Measurements from ENCODE around the gene FAM216A.
"Not testable (repeated sequence)": the region's sequence is repeated elsewhere in the genome, so short reads cannot be mapped to it uniquely, and the experiment has no call there.

Gene FAM216A

GRCh38 chr12:110501752-110502738 lies 33.4 kb downstream of the FAM216A start, which contains the start of the genes RAD9B and VPS29:
Gene RAD9B (plus strand): TSS chr12:110502331. CDS start chr12:110502338, 7 bp downstream.
Gene VPS29 (minus strand): TSS chr12:110502111. CDS start chr12:110502051, 60 bp downstream.
- peak; percentile 96 for DNase-seq

- no peak for DNase-seq
Measured at GRCh38 chr12:110503432-110503831, 34.8 kb downstream of the FAM216A start.

GRCh38 chr12:110505332-110505731 lies 36.7 kb downstream of the FAM216A start:
- DNase-seq = no peak

- no peak for DNase-seq
Measured at GRCh38 chr12:110508071-110508586, 39.5 kb downstream of the FAM216A start.

GRCh38 chr12:110513842-110514241 lies 45.2 kb downstream of the FAM216A start:
- no peak for DNase-seq

GRCh38 chr12:110514363-110514762 lies 45.7 kb downstream of the FAM216A start:
- DNase-seq = no peak

GRCh38 chr12:110516995-110517394 lies 48.4 kb downstream of the FAM216A start:
- no peak for DNase-seq

GRCh38 chr12:110518014-110518413 lies 49.4 kb downstream of the FAM216A start:
- DNase-seq = not testable (repeated sequence)

- DNase-seq = not testable (repeated sequence)
Measured at GRCh38 chr12:110520876-110521712, 52.4 kb downstream of the FAM216A start.

- no peak for DNase-seq
Measured at GRCh38 chr12:110528277-110528839, 59.7 kb downstream of the FAM216A start.

GRCh38 chr12:110530511-110530910 lies 61.9 kb downstream of the FAM216A start:
- no peak for DNase-seq

GRCh38 chr12:110531741-110532333 lies 63.2 kb downstream of the FAM216A start:
- no peak for DNase-seq

- no peak for DNase-seq
Measured at GRCh38 chr12:110532644-110533043, 64.0 kb downstream of the FAM216A start.

GRCh38 chr12:110533607-110534006 lies 65.0 kb downstream of the FAM216A start:
- DNase-seq = no peak

- no peak for DNase-seq
Measured at GRCh38 chr12:110534811-110535210, 66.2 kb downstream of the FAM216A start.

- no peak for DNase-seq
Measured at GRCh38 chr12:110536834-110537604, 68.4 kb downstream of the FAM216A start.

GRCh38 chr12:110537605-110538409 lies 69.2 kb downstream of the FAM216A start:
- no peak for DNase-seq

GRCh38 chr12:110538869-110539622 lies 70.4 kb downstream of the FAM216A start:
- DNase-seq = no peak
